K562 (cell line): ENCODE data around the gene PHF12. TPM values are rescaled to one million over a fixed set of nuclear protein-coding genes. Genes with fewer than 3 reads are reported as not detected.
A peak's percentile ranks its signal among the peaks of the same experiment; 100 is the strongest.

Source experiments
- ARID2 ChIP-seq: fragments of 450-650 bp; IDR thresholded peaks from 2 replicates; pipeline ENCODE4 v1.6.1; 2017; ENCODE audit warnings: antibody characterized with exemption, mild to moderate bottlenecking
- ELF1 ChIP-seq: fragments of 200-800 bp; sonication (Bioruptor generic); IDR thresholded peaks from 2 replicates; pipeline ENCODE4 v1.6.1; 2016; ENCODE audit warnings: missing genetic modification characterization, missing compliant biosample characterization
- EP300 ChIP-seq: IDR thresholded peaks from 2 replicates; pipeline ENCODE4 v1.6.1; 2012; ENCODE audit warnings: low read length, improper control_type of control experiment
- KDM1A ChIP-seq, 2 experiments: fragments of 450-650 bp; IDR thresholded peaks; 2 replicates each; pipeline ENCODE4 v1.6.1; 2016; ENCODE audit warnings: mild to moderate bottlenecking in 2 of 2
- MAFG ChIP-seq: fragments of 450-650 bp; conservative IDR thresholded peaks from 2 replicates; pipeline ENCODE4 v1.6.1; 2016; ENCODE audit warnings: missing genetic modification characterization, missing compliant biosample characterization
- PHF20 ChIP-seq: fragments of 450-650 bp; IDR thresholded peaks from 2 replicates; pipeline ENCODE4 v1.6.1; 2018; ENCODE audit not compliant: partially characterized antibody
- SUPT5H ChIP-seq: fragments of 450-650 bp; IDR thresholded peaks from 2 replicates; pipeline ENCODE4 v1.6.1; 2016
- TOE1 ChIP-seq, 2 experiments: fragments of 450-650 bp in 1 of 2; sonication (generic) in 1 of 2; formaldehyde crosslinking in 1 of 2; IDR thresholded peaks; 2 replicates each; pipeline versions ENCODE4 v1.7.1 to v1.8.0; 2016 to 2022; ENCODE audit warnings: borderline replicate concordance in 2 of 2, mild to moderate bottlenecking in 2 of 2, antibody characterized with exemption in 1 of 2, inconsistent platforms in 1 of 2, low read depth in 1 of 2, missing genetic modification reagents in 1 of 2, moderate library complexity in 1 of 2
- ZFP36 ChIP-seq: fragments of 150-350 bp; IDR thresholded peaks from 2 replicates; pipeline ENCODE4 v1.6.1; 2018; ENCODE audit warnings: low read length, low read depth; ENCODE audit not compliant: partially characterized antibody
- ZNF224 ChIP-seq: sonication (generic); formaldehyde crosslinking; IDR thresholded peaks from 2 replicates; pipeline ENCODE4 v1.8.0; 2022; ENCODE audit warnings: mild to moderate bottlenecking, missing genetic modification reagents
- polyA plus RNA-seq, 8 experiments: library from polyadenylated mRNA; depleted of rRNA in 4 of 8; stranded (reverse) in 5 of 8; unstranded in 3 of 8; fragments of >200 nt; fragmentation: Nextera tagmentation in 2 of 8; fragmentation: Illumina TruSeq in 1 of 8; extraction: Ambion mirVana in 2 of 8; extraction: Trizol in 1 of 8; gene quantifications; 2 replicates each; pipeline versions ENCODE4 v1.2.1 to v1.2.3, GENCODE V29; 2011 to 2014; ENCODE audit warnings: inconsistent platforms in 1 of 8, missing spikeins in 1 of 8
- total RNA-seq, 7 experiments: library from RNA; depleted of rRNA in 6 of 7; stranded (reverse); fragments of >200 nt in 6 of 7; fragmentation: Illumina TruSeq in 2 of 7; extraction: Trizol in 2 of 7; gene quantifications; 2 replicates each; pipeline versions ENCODE4 v1.2.1 to v1.2.3, GENCODE V29; 2011 to 2021; ENCODE audit warnings: low replicate concordance in 1 of 7
- TF ChIP-seq, protein P1 (sequence below): sonication (generic); formaldehyde crosslinking; IDR thresholded peaks from 2 replicates; pipeline ENCODE4 v1.8.0; 2023; ENCODE audit warnings: mild to moderate bottlenecking, missing genetic modification reagents
- TF ChIP-seq, protein P2 (sequence below): sonication (generic); formaldehyde crosslinking; IDR thresholded peaks from 2 replicates; pipeline ENCODE4 v1.8.0; 2022; ENCODE audit warnings: missing genetic modification reagents, mild to moderate bottlenecking, moderate library complexity, borderline replicate concordance
- TF ChIP-seq, protein P3 (sequence below): fragments of 450-650 bp; IDR thresholded peaks from 2 replicates; pipeline ENCODE4 v1.6.1; 2016; ENCODE audit warnings: borderline replicate concordance

The PHF12 gene
- total and polyA plus RNA-seq, 9 of the 15 experiments (the other 6 are each of a cell fraction or from before 2014, with no cell fraction given), result 0.82 to 31.3 (median 13.5) TPM

DNA sequence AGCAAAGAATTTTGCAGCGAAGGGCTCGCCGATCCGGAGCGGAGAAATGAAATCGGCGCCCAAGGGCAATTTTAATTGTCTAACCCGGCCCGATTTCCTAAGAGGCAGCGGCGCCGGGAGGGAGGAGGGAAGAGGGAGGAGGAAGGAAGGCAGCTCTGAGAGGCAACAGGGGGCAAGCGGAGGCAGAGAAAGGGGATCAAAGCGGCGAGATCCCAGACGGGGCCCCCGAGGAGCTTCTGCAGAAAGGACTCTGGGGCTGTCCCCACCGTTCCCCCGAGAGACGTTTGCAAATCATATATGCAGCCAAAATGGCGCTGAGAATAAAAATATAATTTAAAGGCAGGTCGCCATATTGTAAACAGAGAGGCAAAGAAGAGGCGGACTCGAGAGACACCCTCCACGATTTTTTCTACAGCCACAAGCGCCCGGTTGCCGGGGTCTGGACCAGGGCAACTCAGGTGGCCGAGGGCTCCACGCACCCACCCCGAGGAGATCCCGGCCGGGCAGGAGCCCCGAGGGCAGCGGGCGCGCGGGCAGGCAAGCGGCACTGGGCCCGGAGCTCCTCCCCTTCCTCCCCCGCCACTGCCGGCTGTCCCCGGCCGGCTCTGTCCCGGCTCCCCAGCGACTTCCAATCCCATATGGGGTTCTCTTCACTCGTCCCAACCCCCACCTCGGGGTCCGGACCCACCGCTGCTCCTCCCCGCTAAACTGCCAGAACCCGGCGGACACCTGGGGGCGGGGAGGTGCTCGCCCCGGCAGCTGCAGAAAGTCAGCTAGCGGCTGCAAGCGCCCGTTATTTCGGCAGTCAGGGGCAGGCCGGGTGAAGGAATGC is 1.9 kb downstream of the PHF12 start (continued):
- TF ChIP-seq, protein P1, sequence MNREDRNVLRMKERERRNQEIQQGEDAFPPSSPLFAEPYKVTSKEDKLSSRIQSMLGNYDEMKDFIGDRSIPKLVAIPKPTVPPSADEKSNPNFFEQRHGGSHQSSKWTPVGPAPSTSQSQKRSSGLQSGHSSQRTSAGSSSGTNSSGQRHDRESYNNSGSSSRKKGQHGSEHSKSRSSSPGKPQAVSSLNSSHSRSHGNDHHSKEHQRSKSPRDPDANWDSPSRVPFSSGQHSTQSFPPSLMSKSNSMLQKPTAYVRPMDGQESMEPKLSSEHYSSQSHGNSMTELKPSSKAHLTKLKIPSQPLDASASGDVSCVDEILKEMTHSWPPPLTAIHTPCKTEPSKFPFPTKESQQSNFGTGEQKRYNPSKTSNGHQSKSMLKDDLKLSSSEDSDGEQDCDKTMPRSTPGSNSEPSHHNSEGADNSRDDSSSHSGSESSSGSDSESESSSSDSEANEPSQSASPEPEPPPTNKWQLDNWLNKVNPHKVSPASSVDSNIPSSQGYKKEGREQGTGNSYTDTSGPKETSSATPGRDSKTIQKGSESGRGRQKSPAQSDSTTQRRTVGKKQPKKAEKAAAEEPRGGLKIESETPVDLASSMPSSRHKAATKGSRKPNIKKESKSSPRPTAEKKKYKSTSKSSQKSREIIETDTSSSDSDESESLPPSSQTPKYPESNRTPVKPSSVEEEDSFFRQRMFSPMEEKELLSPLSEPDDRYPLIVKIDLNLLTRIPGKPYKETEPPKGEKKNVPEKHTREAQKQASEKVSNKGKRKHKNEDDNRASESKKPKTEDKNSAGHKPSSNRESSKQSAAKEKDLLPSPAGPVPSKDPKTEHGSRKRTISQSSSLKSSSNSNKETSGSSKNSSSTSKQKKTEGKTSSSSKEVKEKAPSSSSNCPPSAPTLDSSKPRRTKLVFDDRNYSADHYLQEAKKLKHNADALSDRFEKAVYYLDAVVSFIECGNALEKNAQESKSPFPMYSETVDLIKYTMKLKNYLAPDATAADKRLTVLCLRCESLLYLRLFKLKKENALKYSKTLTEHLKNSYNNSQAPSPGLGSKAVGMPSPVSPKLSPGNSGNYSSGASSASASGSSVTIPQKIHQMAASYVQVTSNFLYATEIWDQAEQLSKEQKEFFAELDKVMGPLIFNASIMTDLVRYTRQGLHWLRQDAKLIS (CRISPR knock-in tag), result peak; percentile 47; the same call in 1 of the 2 replicates
- peak; percentile 93 to 97 for TF ChIP-seq KDM1A (IDR thresholded peaks at IDR 0.05)
- TF ChIP-seq ARID2, result no peak
- no peak for TF ChIP-seq ZFP36
- TF ChIP-seq ZNF224 (CRISPR knock-in tag), result no peak
- no peak for TF ChIP-seq TOE1 (IDR thresholded peaks at IDR 0.05; ENCODE audit: borderline replicate concordance)
- TF ChIP-seq TOE1 (CRISPR knock-in tag; IDR thresholded peaks at IDR 0.05; ENCODE audit: borderline replicate concordance, low read depth), result 0 out of 2 replicates have a peak, but pooled peaks have one; percentile 50
- TF ChIP-seq ELF1 (tag), result 0 out of 2 replicates have a peak, but pooled peaks have one; percentile 27
- TF ChIP-seq, protein P2, sequence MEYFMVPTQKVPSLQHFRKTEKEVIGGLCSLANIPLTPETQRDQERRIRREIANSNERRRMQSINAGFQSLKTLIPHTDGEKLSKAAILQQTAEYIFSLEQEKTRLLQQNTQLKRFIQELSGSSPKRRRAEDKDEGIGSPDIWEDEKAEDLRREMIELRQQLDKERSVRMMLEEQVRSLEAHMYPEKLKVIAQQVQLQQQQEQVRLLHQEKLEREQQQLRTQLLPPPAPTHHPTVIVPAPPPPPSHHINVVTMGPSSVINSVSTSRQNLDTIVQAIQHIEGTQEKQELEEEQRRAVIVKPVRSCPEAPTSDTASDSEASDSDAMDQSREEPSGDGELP (CRISPR knock-in tag), result 0 out of 2 replicates have a peak, but pooled peaks have one; percentile 5
- no peak for TF ChIP-seq SUPT5H
- TF ChIP-seq PHF20, result no peak
- TF ChIP-seq EP300, result no peak
- TF ChIP-seq, protein P3, sequence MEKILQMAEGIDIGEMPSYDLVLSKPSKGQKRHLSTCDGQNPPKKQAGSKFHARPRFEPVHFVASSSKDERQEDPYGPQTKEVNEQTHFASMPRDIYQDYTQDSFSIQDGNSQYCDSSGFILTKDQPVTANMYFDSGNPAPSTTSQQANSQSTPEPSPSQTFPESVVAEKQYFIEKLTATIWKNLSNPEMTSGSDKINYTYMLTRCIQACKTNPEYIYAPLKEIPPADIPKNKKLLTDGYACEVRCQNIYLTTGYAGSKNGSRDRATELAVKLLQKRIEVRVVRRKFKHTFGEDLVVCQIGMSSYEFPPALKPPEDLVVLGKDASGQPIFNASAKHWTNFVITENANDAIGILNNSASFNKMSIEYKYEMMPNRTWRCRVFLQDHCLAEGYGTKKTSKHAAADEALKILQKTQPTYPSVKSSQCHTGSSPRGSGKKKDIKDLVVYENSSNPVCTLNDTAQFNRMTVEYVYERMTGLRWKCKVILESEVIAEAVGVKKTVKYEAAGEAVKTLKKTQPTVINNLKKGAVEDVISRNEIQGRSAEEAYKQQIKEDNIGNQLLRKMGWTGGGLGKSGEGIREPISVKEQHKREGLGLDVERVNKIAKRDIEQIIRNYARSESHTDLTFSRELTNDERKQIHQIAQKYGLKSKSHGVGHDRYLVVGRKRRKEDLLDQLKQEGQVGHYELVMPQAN, result 0 out of 2 replicates have a peak, but pooled peaks have one; percentile 12
- TF ChIP-seq MAFG (tag), result no peak
